Cardiac muscle cell (in vitro differentiated cells and primary cell): ENCODE results near the gene BRD4. TPM values are rescaled to one million over a fixed set of nuclear protein-coding genes. Genes with fewer than 3 reads are reported as not detected.

Source experiments
- DNase-seq, 2 donors: peaks; one replicate each; pipeline versions ENCODE4 v3.0.0 to v3.0.0-alpha.2; 2010 to 2017; ENCODE audit warnings: low read depth in 1 of 2, low spot score in 1 of 2
- H3K27ac ChIP-seq: fragments of 200-600 bp; sonication (generic); 2 replicates; pipeline ENCODE4 v1.5.1; 2016
- H3K27me3 ChIP-seq: fragments of 200-600 bp; sonication (generic); 2 replicates; pipeline ENCODE4 v1.6.0; 2016; ENCODE audit warnings: control low read depth
- H3K36me3 ChIP-seq: fragments of 200-600 bp; sonication (generic); 2 replicates; pipeline ENCODE4 v1.5.1; 2016; ENCODE audit warnings: control low read depth
- H3K4me1 ChIP-seq: fragments of 200-600 bp; sonication (generic); 2 replicates; pipeline ENCODE4 v1.8.1; 2017; ENCODE audit warnings: low read depth, mild to moderate bottlenecking, mixed run types
- H3K4me3 ChIP-seq: fragments of 200-600 bp; sonication (generic); 2 replicates; pipeline ENCODE4 v1.5.1; 2016; ENCODE audit warnings: mild to moderate bottlenecking
- H3K9me3 ChIP-seq: fragments of 200-600 bp; sonication (generic); 2 replicates; pipeline ENCODE4 v1.5.1; 2017; ENCODE audit warnings: low read depth, mild to moderate bottlenecking, control low read depth
- CTCF ChIP-seq: IDR thresholded peaks from 2 replicates; pipeline ENCODE4 v1.5.1; 2012; ENCODE audit warnings: low read depth, mild to moderate bottlenecking, low read length
- polyA plus RNA-seq: library from polyadenylated mRNA; unstranded; fragments of >200 nt; fragmentation: Nextera tagmentation; extraction: Ambion mirVana; gene quantifications from 2 replicates; pipeline ENCODE4 v1.2.1, GENCODE V29; 2016
- total RNA-seq: library from RNA; depleted of rRNA; stranded (reverse); fragments of >200 nt; gene quantifications from 2 replicates; pipeline ENCODE4 v1.2.3, GENCODE V29; 2016

The BRD4 gene
- total and polyA plus RNA-seq, 2 experiments from 2014 or later = 42.5 to 86.1 TPM

- peaks cover 52% of the 10 kb centered on the region for H3K4me1 ChIP-seq
- no peak for TF ChIP-seq CTCF
- H3K27me3 ChIP-seq = no peaks in the 10 kb centered on the region
- H3K9me3 ChIP-seq = no peaks in the 10 kb centered on the region
- no peak overlapping the region for H3K4me3 ChIP-seq
- peak overlapping the region; percentile 4 for H3K27ac ChIP-seq
- no peaks in the 10 kb centered on the region for H3K36me3 ChIP-seq
- peak in 1 of 2 donors; percentile 50 for DNase-seq
Observed at GRCh38 chr19:15317392-15318071, 14.8 kb downstream of the BRD4 start.

GRCh38 chr19:15316498-15316897, 15.8 kb downstream of the BRD4 start:
- no peaks in the 10 kb centered on the region for H3K27me3 ChIP-seq
- no peaks in the 10 kb centered on the region for H3K36me3 ChIP-seq
- no peak overlapping the region for H3K4me3 ChIP-seq
- H3K4me1 ChIP-seq = peaks cover 45% of the 10 kb centered on the region
- H3K9me3 ChIP-seq = no peaks in the 10 kb centered on the region
- no peak for TF ChIP-seq CTCF
- DNase-seq = no peak
- peak overlapping the region; percentile 4 for H3K27ac ChIP-seq

- no peak for TF ChIP-seq CTCF
Observed at GRCh38 chr19:15315101-15315500, 17.2 kb downstream of the BRD4 start.

GRCh38 chr19:15313649-15314279, 18.6 kb downstream of the BRD4 start:
- H3K36me3 ChIP-seq = no peaks in the 10 kb centered on the region
- DNase-seq = no peak
- no peaks in the 10 kb centered on the region for H3K9me3 ChIP-seq
- TF ChIP-seq CTCF = no peak
- peak overlapping the region; percentile 56 for H3K27ac ChIP-seq
- no peaks in the 10 kb centered on the region for H3K27me3 ChIP-seq
- peaks cover 34% of the 10 kb centered on the region for H3K4me1 ChIP-seq
- H3K4me3 ChIP-seq = no peak overlapping the region

More at GRCh38 chr19:15315101-15315500, 17.2 kb downstream of the BRD4 start:
- H3K36me3 ChIP-seq = no peaks in the 10 kb centered on the region
- no peak for DNase-seq
- H3K4me3 ChIP-seq = no peak overlapping the region
- peaks cover 31% of the 10 kb centered on the region for H3K4me1 ChIP-seq
- H3K27ac ChIP-seq = no peak overlapping the region
- H3K27me3 ChIP-seq = no peaks in the 10 kb centered on the region
- H3K9me3 ChIP-seq = no peaks in the 10 kb centered on the region

- no peak for DNase-seq
- Histone ChIP-seq H3K4me1 (peaks cover 34% of the 10 kb centered on the region), H3K27me3 (no peaks in the 10 kb centered on the region), H3K27ac (peak overlapping the region; percentile 35), H3K36me3 (no peaks in the 10 kb centered on the region), H3K4me3 (no peak overlapping the region), H3K9me3 (no peaks in the 10 kb centered on the region)
- no peak for TF ChIP-seq CTCF
Observed at GRCh38 chr19:15307169-15307568, 25.2 kb downstream of the BRD4 start.
